ENCODE measurements around the gene CRYM.

DNA sequence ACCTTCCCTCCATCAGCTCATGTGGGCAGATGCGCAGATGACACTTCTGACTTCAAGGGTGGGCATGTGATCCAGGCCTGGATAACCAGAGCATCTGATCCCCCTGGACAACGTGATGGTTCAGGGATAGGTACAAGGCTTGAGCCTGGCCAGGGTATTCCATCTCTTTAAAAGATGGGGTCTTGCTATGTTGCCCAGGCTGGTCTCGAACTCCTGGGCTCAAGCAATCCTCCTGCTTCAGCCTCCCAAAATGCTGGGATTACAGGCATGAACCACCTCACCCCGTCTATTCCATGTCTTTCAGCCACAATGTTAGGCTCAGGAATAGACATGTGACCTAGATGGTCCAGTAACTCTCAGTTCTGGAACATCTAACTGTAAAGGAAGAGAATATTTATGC is 20.8 kb downstream of the CRYM start:
- TF ChIP-seq, protein P1, sequence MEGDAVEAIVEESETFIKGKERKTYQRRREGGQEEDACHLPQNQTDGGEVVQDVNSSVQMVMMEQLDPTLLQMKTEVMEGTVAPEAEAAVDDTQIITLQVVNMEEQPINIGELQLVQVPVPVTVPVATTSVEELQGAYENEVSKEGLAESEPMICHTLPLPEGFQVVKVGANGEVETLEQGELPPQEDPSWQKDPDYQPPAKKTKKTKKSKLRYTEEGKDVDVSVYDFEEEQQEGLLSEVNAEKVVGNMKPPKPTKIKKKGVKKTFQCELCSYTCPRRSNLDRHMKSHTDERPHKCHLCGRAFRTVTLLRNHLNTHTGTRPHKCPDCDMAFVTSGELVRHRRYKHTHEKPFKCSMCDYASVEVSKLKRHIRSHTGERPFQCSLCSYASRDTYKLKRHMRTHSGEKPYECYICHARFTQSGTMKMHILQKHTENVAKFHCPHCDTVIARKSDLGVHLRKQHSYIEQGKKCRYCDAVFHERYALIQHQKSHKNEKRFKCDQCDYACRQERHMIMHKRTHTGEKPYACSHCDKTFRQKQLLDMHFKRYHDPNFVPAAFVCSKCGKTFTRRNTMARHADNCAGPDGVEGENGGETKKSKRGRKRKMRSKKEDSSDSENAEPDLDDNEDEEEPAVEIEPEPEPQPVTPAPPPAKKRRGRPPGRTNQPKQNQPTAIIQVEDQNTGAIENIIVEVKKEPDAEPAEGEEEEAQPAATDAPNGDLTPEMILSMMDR (IDR thresholded peaks at IDR 0.05), result no peak
- TF ChIP-seq POLR2AphosphoS5 (IDR thresholded peaks at IDR 0.05) (no peak), POLR2A (IDR thresholded peaks at IDR 0.05) (no peak), EP300 (IDR thresholded peaks at IDR 0.05) (no peak)

Data from sigmoid colon (tissue), 4 donors.